ELR (cell line): Measurements from ENCODE around the gene SYS1.

Experiments
- DNase-seq: peaks from one replicate; pipeline ENCODE4 v3.0.0-alpha.2; 2015; ENCODE audit warnings: low read depth

The SYS1 gene

DNA sequence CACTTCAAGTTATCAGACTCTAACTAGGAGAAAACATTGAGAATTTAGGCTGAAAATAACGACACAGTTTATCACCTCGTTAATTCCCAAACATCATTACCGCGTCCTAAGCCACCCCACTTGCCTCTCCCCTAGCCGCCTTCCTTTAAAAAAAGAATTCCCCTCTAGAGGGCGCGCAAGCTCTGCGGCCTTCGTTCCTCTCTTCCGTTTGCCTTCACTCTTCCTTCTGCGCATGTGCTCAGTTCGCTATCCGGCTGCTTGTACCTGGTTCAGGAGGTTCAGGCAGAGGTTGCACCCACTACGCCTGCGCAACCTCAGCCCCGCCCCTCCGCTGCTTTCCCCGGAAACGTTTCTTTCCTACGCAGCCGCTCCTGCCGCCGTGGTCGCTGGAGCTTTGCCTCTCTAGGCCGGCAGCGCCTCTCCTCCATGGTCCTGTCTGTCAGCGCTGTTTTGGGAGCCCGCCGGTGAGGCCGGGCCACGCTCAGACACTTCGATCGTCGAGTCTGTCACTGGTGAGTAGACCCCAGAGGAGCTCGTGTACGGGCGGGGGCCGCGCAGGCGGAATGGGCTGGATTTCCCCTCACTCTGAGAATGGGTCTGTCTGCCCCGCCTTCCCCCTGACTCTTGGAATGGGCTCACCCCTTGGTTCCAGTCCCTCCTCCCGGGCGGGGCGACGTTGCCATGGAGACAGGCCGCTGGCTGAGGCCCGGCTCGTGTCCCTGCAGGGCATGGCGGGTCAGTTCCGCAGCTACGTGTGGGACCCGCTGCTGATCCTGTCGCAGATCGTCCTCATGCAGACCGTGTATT lies at the start of gene SYS1:
Gene SYS1, plus strand, starts transcription at position 353 of the 807 bp plus-strand sequence. Its CDS starts 376 bp downstream, at position 729.
- DNase-seq, result peak; percentile 99

DNA sequence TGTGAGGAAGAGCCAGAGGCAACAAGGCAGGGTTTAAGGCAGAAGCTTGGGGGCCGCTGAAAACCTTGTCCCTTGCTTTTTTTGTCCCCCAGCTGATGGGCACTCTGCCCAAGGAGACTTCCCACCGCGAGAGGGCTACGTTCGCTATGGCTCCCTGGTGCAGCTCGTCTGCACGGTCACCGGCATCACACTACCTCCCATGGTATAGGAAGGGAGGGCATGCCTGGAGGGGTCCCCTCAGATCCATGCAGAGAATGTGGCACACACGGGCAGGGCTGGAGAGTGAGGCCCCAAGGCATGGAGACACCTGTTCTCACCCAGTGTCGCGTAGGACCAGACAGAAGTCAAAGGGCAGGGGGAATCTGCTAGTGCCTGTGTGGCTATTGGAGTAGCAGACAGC lies 49.0 kb upstream of the SYS1 start:
- DNase-seq, result no peak

DNA sequence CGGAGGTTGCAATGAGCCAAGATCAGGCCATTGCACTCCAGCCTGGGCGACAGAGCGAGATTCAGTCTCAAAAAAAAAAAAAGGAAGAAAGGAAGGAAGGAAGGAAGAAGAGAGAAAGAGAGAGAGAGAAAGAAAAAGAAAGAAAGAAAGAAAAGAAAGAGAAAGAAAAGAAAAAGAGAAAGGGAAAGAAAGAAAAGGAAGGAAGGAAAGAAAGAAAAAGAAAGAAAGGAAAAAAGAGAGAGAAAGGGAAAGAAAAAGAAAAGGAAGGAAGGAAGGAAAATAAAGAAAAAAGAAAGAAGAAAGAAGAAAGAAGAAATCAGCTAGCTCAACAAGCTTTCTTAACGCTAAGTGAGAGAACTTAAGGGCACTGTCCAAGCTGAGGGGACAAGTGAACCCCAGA lies 47.3 kb upstream of the SYS1 start:
- DNase-seq, result no peak

DNA sequence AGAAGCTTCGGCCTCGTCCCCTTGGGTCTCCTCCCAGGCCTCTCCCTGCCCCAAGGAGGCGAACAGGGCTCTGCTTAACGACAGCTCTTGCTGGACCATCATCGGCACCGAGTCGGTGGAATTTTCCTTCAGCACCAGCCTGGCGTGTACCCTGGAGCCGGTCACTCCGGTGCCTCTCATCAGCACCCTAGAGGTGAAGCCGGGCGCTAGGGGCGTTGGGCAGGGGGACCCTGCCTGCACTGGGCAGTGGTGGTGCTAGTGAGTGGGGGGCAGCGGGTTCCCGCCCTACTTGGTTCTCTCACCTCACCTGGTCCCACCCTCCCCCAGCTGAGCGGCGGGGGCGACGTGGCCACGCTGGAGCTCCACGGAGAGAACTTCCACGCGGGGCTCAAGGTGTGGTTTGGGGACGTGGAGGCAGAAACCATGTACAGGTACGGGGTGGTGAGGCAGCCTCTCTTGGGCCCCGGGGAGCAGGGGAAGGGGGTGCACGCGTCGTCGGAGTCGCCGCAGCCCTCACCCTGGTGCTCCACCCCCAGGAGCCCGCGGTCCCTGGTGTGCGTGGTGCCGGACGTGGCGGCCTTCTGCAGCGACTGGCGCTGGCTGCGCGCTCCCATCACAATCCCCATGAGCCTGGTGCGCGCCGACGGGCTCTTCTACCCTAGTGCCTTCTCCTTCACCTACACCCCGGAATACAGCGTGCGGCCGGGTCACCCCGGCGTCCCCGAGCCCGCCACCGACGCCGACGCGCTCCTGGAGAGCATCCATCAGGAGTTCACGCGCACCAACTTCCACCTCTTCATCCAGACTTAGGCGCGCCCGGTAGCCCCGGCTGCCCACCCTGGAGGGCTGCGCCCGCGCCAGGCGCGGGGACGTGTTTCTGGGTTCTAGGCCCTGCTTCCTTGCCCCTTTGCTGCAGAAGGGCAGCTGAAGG lies 46.5 kb upstream of the SYS1 start:
- no peak for DNase-seq

- DNase-seq, result no peak
Measured at GRCh38 chr20:45317826-45318225, 45.1 kb upstream of the SYS1 start.

DNA sequence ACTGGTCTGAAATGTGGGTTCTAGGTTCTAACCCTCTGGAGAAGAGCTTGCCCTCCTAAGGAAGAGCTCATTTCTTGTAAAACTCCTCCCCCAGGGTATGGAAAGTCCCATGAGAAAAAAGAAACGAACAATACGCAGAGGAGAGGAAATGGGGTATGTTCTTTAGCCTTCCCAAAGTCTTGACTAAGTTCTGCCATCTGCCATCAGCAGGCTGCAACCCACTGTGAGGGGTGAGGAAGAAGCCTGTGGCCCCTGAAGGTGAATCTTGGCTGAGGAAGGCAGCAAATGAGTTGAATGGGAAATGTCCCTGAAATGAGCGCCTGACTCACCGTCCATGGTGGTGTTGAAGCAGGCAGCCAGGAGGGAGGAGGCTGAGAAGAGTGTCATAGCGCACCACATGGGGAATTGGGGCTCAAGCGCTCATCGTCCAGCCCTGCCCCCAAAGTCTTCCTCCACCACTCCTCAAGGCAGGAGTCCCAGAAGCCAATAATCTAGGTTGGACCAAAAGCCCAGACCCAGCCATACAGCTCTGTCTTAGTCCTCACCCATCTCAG lies 44.5 kb upstream of the SYS1 start:
- DNase-seq, result no peak

DNA sequence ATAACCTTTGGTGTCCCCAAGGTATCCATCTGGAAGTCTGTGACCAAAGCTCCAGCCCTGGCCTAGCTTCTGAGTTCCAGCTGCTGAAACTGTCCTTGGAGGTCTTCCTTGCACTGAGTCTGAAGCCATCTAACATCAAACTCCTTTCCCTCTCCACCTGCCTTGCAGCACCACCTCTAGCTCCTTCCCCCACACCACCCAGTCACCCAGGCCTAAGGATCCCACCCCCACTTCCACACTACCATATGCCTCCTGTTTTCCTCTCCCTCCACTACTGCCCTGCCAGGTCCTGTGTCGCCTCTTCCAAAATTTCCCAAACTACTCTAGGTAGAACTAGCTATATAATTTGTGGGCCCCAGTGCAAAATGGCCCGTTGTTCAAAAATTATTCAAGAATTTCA lies 44.0 kb upstream of the SYS1 start:
- no peak for DNase-seq

GRCh38 chr20:45320948-45321595 lies 41.9 kb upstream of the SYS1 start:
- DNase-seq, result no peak

DNA sequence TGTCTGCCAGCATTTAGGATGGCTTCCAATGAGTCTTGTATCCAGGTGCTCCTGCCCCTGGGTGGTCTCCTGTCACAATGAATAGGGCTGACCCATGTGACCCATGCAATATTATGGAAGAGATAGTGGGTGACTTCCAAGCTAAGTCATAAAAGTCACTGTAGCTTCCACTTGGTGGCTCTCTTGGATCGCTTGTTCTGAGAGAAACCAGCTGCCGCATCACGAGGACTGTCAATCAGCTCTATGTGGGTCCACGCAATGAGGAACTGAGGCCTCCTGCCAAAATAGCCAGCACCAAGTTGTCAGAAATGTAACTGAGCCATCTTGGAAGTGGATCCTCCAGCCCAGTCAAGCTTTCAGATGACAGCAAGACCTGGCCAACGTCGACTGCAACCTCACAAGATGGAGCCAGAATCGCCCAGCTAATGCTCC lies 40.0 kb upstream of the SYS1 start:
- peak; percentile 47 for DNase-seq

DNA sequence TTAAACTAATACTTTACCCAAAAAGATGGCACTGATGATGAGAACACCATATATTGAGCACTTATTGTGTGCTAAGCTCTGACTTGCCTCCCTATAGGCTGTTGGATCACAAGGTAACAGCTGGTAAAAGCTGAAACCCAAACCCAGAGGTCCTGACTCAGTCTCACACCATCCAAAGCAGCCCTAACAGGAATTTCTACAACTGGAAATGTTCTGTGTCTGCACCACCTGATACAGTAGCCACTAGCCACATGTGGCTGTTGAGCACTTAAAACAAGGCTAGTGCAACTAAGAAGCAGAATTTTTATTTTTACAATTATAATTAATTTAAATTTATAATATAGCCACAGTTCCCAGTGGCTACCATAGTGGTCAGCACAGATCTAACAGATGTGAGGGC lies 39.2 kb upstream of the SYS1 start:
- DNase-seq, result no peak

DNA sequence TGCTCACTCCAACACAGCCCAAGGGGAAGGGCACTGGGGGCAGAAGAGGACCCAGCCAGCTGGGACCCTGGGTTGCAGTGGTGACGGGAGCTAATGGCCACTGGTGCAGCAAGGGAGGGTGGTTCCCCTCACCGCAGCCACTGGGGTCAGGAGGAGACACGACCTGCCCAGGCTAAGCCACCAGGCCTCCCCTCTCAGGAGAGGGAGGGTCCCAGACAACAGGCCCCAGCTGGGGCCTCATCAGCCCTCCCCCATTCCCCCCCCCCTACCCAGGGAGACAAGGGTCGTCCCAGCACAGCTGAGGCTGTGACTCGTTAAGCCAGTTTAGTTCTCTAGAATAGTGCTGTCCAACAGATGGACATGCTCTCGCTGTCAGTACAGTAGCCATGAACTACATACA lies 37.6 kb upstream of the SYS1 start:
- DNase-seq, result no peak

- DNase-seq, result no peak
Measured at GRCh38 chr20:45328451-45328850, 34.5 kb upstream of the SYS1 start.

GRCh38 chr20:45329497-45330319 lies 33.2 kb upstream of the SYS1 start:
- DNase-seq, result no peak

DNA sequence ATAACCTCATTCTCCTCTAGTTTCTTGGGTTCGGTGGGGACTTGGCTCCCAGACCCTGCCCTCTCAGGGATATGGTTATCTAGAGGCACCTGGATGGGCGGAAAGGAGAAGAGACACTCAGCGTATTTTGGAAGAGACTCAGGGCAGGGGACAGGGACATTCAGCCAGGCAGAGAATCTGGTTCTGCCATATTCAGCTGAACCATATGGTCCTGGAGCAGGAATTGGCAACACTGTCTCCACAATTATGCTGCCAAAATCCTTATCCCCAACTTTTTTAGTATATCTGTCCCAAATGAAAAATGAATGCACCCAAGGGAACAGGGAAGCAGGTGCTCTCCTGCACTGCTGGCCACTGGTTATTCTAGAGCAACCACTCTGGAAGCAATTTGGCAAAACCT lies 32.5 kb upstream of the SYS1 start:
- no peak for DNase-seq

DNA sequence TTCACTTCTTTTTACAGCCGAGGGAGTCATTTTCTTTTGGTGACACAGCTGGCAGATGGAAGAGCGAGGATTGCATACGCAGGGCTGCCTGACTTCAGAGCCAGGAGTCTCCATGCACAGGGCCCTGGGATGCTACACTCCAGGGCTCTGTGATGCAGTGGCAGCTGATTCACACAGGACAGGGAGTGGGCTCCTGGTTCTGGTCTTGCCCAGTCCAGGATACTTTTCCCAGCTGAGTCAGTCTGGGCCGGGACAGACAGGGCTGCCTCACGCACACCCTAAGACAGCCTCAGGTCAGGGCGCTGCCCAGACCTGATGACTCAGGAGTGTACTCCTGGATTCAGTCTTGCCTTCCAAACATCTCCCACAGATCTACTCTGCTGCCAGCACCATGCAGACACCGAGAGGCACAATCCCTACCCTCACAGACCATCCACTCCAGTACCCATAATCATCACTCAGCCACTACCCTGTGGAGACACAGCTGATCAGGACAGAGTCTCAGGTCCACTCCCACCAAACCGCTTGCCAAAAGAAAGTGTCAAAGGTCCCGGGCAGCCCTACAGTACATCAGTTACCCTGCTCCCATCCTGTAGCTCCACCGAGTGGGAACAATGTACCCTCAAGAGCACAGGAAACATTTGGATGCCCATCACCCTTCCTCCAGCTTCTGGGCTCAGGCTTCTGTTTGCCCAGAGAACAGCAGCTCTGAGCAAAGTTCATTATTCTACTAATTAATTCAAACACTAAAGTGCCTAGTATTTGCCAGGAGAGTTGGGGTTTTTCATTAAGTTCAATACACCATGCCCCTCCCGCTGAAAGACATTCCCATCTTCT lies 26.2 kb upstream of the SYS1 start:
- peak; percentile 100 for DNase-seq

DNA sequence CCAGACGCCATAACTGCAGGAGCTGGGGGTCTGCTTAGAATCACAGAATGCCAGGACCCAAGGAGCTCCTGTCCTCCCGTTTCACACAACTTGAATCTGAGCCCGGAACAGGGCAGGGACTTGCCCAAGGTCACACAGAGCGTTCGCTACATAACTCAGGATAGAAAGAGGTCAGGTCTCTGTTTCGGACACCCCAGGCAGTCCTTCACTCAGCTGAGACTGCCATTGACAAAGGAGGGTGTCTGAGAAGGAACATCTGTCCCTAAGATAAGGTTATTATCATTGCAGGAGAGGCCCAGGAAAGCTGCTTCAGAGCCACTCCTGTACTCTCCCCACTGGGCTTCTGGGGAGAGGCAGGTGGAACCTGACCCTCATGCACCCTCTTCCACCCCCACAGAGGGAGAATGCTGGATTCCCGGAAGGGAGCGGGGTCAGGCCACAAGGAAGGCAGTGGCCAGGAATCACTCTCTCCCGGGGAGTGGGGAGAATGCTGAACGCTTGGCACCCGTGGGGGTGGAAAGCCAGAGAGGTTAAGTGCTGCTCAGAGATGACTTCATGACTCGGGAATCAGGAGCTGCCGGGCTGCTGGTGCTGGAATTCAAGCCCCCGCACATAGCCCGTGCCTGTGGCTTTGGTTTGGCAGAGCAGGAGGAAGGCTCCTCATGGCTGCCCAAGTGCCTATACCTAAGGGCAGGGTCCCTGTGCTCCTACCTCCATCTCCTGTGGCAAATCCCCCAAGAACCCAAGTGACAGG lies 25.4 kb upstream of the SYS1 start:
- peak; percentile 97 for DNase-seq

DNA sequence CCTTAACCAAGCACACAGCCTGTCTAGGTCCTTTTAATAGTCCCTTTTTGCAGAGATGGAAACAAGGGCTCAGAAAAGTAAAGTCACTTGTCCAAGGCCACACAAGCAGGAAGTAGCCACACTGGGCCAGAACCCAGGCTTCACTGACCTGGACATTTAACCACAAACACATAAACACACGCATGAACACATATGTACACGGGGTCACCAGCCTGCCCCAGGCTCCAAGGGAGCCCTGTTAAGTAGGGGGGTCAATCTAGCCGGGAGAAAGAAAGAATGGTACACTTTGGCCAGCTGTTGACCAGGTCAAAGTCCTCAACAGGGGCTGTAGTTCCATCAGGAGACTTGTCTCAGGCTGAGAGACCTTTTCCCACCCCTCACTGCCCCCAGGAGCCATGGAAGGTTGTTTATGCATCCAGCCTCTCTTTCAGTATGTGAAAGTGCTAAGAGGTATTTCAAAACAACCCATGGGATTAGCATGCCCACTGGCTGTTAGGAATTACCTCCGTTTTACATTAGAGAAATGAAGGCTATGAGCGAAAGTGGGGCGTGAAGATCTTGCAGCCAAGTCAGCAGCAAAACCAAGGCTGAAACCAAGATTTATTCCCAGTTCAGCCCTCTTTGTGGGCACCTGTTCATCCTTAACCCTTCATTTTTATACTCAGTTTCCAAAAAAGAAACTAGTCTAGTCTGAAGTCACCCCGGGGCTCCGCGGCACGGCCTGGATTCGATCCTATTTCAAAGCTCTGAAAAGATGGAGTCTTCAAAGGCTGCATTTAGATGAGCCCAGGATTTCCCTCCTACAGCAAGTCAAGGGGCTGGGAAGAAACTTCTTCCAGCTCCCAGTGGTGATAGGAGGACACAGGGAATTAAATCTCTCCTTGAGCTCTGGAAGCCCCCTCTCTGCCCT lies 24.6 kb upstream of the SYS1 start:
- DNase-seq, result peak; percentile 78

DNA sequence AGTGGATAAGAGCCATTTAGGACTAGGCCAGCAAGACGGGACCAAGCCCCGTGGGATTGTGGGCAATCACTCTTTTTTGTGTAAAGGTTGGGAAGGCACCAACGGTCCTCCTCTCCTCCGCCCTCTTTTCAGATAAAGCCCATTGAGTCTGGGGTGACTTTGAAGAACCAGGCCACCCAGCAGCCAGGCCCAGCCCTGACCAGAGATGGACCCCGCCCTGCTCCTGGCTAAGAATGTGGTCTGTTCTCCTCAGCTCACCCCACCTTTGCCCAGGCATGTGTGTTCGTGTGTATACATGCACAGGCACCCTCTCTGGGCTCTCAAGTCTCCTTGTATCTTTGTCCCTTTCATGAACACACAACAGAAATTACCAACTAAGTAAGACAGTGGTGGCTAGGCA lies 23.9 kb upstream of the SYS1 start:
- DNase-seq, result no peak

GRCh38 chr20:45339799-45340198 lies 23.2 kb upstream of the SYS1 start:
- no peak for DNase-seq
